ENCODE data around the gene ATP5MG.

- TF ChIP-seq CTCF (IDR thresholded peaks at IDR 0.05) (no peak), POLR2A (IDR thresholded peaks at IDR 0.05) (no peak)
Measured at GRCh38 chr11:118437208-118438125, 36.1 kb downstream of the ATP5MG start.

Data from stomach (tissue), 4 donors.